ENCODE data around the gene HSPB2. TPM values are rescaled to one million over a fixed set of nuclear protein-coding genes. Genes with fewer than 3 reads are reported as not detected.

HSPB2 gene
- total RNA-seq, 4 donors from 2014 or later: 1.3 TPM; not detected in 3

- Histone ChIP-seq H3K9me3 (no peaks in the 10 kb centered on the region), H3K4me3 (peak overlapping the region in 1 of 4 donors; percentile 1), H3K27ac (peak overlapping the region; percentile 78 to 90 (median 83)), H3K4me1 (peaks cover 10 to 43% (median 29%) of the 10 kb centered on the region in 4 donors), H3K27me3 (no peaks in the 10 kb centered on the region), H3K36me3 (no peaks in the 10 kb centered on the region)
- TF ChIP-seq CTCF (IDR thresholded peaks at IDR 0.05) (no peak), POLR2AphosphoS5 (IDR thresholded peaks at IDR 0.05) (no peak), POLR2A (IDR thresholded peaks at IDR 0.05) (no peak), EP300 (IDR thresholded peaks at IDR 0.05; ENCODE audit: low read depth) (no peak)
- DNase-seq: no peak
- intact Hi-C loops (cut with DNase I; ENCODE audit: low total_unique reads): loop anchor here (5.0 kb wide), 1 partner anchor 39 kb away; no protein-coding TSS in a partner anchor
- in situ Hi-C loops (cut with MboI; ENCODE audit: low pct_ligation_motif_present in 1 of 4, low pct_unique_long_range_greater_than_20kb in 1 of 4, low sequenced_read_pairs in 3 of 4): loop anchor here in 1 of 4 donors (10.0 kb wide), 2 partner anchors 46 to 136 kb away; partner anchors contain the start of genes NKAPD1 and PIH1D2
- WGBS, 2 donors (ENCODE audit: low coverage in 1 of 2): 35 to 44% methylated on average over 4 to 7 of the region's 7 CpGs
Measured at GRCh38 chr11:111938687-111939160, 26.2 kb downstream of the HSPB2 start.

- 87 to 91% methylated on average over 4 of the region's 4 CpGs for WGBS, 2 donors (ENCODE audit: low coverage in 1 of 2)
- H3K27ac ChIP-seq: peak overlapping the region; percentile 78 to 90 (median 83)
- peaks cover 10 to 49% (median 29%) of the 10 kb centered on the region in 4 donors for H3K4me1 ChIP-seq
- H3K27me3 ChIP-seq: no peaks in the 10 kb centered on the region
- H3K9me3 ChIP-seq: no peaks in the 10 kb centered on the region
- TF ChIP-seq CTCF (IDR thresholded peaks at IDR 0.05): no peak
- TF ChIP-seq POLR2A (IDR thresholded peaks at IDR 0.05): no peak
- TF ChIP-seq EP300 (IDR thresholded peaks at IDR 0.05; ENCODE audit: low read depth): no peak
- no peak for TF ChIP-seq POLR2AphosphoS5 (IDR thresholded peaks at IDR 0.05)
- in situ Hi-C loops (cut with MboI; ENCODE audit: low pct_ligation_motif_present in 1 of 4, low pct_unique_long_range_greater_than_20kb in 1 of 4, low sequenced_read_pairs in 3 of 4) (loop anchor here in 1 of 4 donors (10.0 kb wide), 2 partner anchors 45 to 135 kb away; partner anchors contain the start of genes NKAPD1 and PIH1D2), intact Hi-C loops (cut with DNase I; ENCODE audit: low total_unique reads) (loop anchor here (5.0 kb wide), 1 partner anchor 37 kb away; no protein-coding TSS in a partner anchor)
- DNase-seq: no peak
- no peak overlapping the region for H3K4me3 ChIP-seq
- no peaks in the 10 kb centered on the region for H3K36me3 ChIP-seq
Measured at GRCh38 chr11:111939836-111940604, 27.5 kb downstream of the HSPB2 start.

GRCh38 chr11:111941963-111942362 lies 29.4 kb downstream of the HSPB2 start:
- intact Hi-C loops (cut with DNase I; ENCODE audit: low total_unique reads): no loop called here

More at GRCh38 chr11:111941963-111942362, 29.4 kb downstream of the HSPB2 start:
- in situ Hi-C loops (cut with MboI; ENCODE audit: low pct_ligation_motif_present in 1 of 4, low pct_unique_long_range_greater_than_20kb in 1 of 4, low sequenced_read_pairs in 3 of 4): no loop called here
- DNase-seq: no peak
- WGBS, 2 donors (ENCODE audit: low coverage in 1 of 2): 40 to 65% methylated on average over 1 to 5 of the region's 5 CpGs
- H3K27ac ChIP-seq: peak overlapping the region in 1 of 4 donors; percentile 22
- no peak overlapping the region for H3K4me3 ChIP-seq
- no peaks in the 10 kb centered on the region for H3K36me3 ChIP-seq
- H3K9me3 ChIP-seq: no peaks in the 10 kb centered on the region
- peaks cover 5 to 33% (median 16%) of the 10 kb centered on the region in 4 donors for H3K4me1 ChIP-seq
- TF ChIP-seq EP300 (IDR thresholded peaks at IDR 0.05; ENCODE audit: low read depth) (no peak), POLR2A (IDR thresholded peaks at IDR 0.05) (no peak), POLR2AphosphoS5 (IDR thresholded peaks at IDR 0.05) (no peak), CTCF (IDR thresholded peaks at IDR 0.05) (no peak)
- no peaks in the 10 kb centered on the region for H3K27me3 ChIP-seq
